HL-60 (cell line): ENCODE measurements around the gene SMG6.

ENCODE experiments used
- CTCF ChIP-seq: IDR thresholded peaks from one replicate; pipeline ENCODE4 v1.5.1; 2011; ENCODE audit warnings: low read length, control low read depth, inconsistent platforms; ENCODE audit not compliant: insufficient read depth
- POLR2AphosphoS5 ChIP-seq: IDR thresholded peaks from 2 replicates; pipeline ENCODE4 v1.6.1; 2012; ENCODE audit warnings: low read depth
- REST ChIP-seq: IDR thresholded peaks from 2 replicates; pipeline ENCODE4 v1.6.1; 2012; ENCODE audit warnings: low read depth; ENCODE audit not compliant: insufficient replicate concordance

- TF ChIP-seq CTCF (no peak), REST (no peak), POLR2AphosphoS5 (no peak)
Observed at GRCh38 chr17:2146132-2146871, 157.3 kb downstream of the SMG6 start.
